Right atrium auricular region (tissue), 2 donors: ENCODE data around the gene ELP1. TPM values are rescaled to one million over a fixed set of nuclear protein-coding genes. Genes with fewer than 3 reads are reported as not detected.

Source experiments
- DNase-seq: peaks from one replicate; pipeline ENCODE4 v3.0.0-alpha.2; 2019; ENCODE audit warnings: low spot score
- H3K27ac ChIP-seq, 2 donors: fragments of 200-600 bp; sonication (generic); 1 replicate in 1 of 2; 2 replicates in 1 of 2; pipeline ENCODE4 v1.5.1; 2016 to 2019
- H3K27me3 ChIP-seq, 2 donors: fragments of 200-600 bp; sonication (generic); one replicate each; pipeline versions ENCODE4 v1.5.1 to v1.6.0; 2017 to 2019
- H3K36me3 ChIP-seq: fragments of 200-600 bp; sonication (generic); one replicate; pipeline ENCODE4 v1.5.1; 2016
- H3K4me1 ChIP-seq, 2 donors: fragments of 200-600 bp; sonication (generic); one replicate each; pipeline versions ENCODE4 v1.5.1 to v1.6.0; 2017 to 2019
- H3K4me3 ChIP-seq, 2 donors: fragments of 200-600 bp; sonication (generic); 1 replicate in 1 of 2; 2 replicates in 1 of 2; pipeline ENCODE4 v1.5.1; 2017 to 2019; ENCODE audit warnings: mild to moderate bottlenecking in 1 of 2, moderate library complexity in 1 of 2
- H3K9me3 ChIP-seq, 2 donors: fragments of 200-600 bp; sonication (generic); one replicate each; pipeline ENCODE4 v1.5.1; 2019
- CTCF ChIP-seq, 2 donors: fragments of 200-600 bp; sonication (generic); IDR thresholded peaks; one replicate each; pipeline ENCODE4 v1.5.1; 2019; ENCODE audit warnings: antibody characterized with exemption in 2 of 2
- total RNA-seq, 2 donors: library from RNA; depleted of rRNA; stranded (reverse); fragments of >200 nt; gene quantifications; one replicate each; pipeline ENCODE4 v1.1.0, GENCODE V29; 2016

The ELP1 gene
- total RNA-seq, 2 donors from 2014 or later: 14.7 to 22.1 TPM

- no peaks in the 10 kb centered on the region for H3K27me3 ChIP-seq
- H3K4me3 ChIP-seq: no peak overlapping the region
- peaks cover 0 to 14% of the 10 kb centered on the region in 2 donors for H3K4me1 ChIP-seq
- TF ChIP-seq CTCF (IDR thresholded peaks at IDR 0.05): no peak
- no peak for DNase-seq
- H3K36me3 ChIP-seq: peaks cover 32% of the 10 kb centered on the region
- H3K9me3 ChIP-seq: peaks cover 0 to 6% of the 10 kb centered on the region in 2 donors
- H3K27ac ChIP-seq: no peak overlapping the region
These were observed 49.2 kb downstream of the ELP1 start for GRCh38 chr9:108884701-108885100.

- H3K4me1 ChIP-seq: peaks cover 0 to 7% of the 10 kb centered on the region in 2 donors
- peaks cover 0 to 6% of the 10 kb centered on the region in 2 donors for H3K9me3 ChIP-seq
- no peaks in the 10 kb centered on the region for H3K27me3 ChIP-seq
- no peak overlapping the region for H3K27ac ChIP-seq
- TF ChIP-seq CTCF (IDR thresholded peaks at IDR 0.05): no peak
- H3K36me3 ChIP-seq: peaks cover 48% of the 10 kb centered on the region
- no peak overlapping the region for H3K4me3 ChIP-seq
- no peak for DNase-seq
These were observed 50.8 kb downstream of the ELP1 start for GRCh38 chr9:108883085-108883484.

GRCh38 chr9:108882052-108882888 is 51.7 kb downstream of the ELP1 start:
- peaks cover 56% of the 10 kb centered on the region for H3K36me3 ChIP-seq
- no peak for TF ChIP-seq CTCF (IDR thresholded peaks at IDR 0.05)
- H3K27ac ChIP-seq: no peak overlapping the region
- H3K4me1 ChIP-seq: peaks cover 0 to 7% of the 10 kb centered on the region in 2 donors
- H3K4me3 ChIP-seq: no peak overlapping the region
- DNase-seq: no peak
- peaks cover 0 to 6% of the 10 kb centered on the region in 2 donors for H3K9me3 ChIP-seq
- H3K27me3 ChIP-seq: no peaks in the 10 kb centered on the region

DNA sequence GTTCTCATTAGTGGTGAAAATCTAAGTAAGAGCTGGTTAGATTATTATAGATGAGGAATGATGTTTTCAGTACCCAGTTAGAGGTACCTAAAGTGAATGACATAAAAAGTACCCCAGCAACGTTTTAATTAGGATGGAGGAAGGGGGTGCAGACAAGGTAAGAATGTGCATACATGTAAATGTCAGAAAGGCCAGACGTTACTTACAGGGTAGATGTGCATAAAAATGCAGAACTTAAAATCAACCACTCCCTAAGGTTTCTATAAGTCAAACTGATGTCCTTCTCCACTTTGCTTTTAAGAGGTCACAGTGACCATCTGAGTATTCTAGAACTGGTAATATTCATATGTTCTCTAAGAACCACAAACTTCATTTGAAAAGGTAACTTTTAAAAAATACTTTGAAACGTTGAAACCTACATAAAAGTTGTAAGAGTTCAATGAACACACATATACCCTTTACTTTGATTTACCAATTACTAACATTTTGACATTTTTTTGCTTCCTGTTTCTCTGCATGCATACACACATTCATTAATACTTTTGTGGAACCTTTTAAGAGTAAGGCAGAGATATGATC is 53.1 kb downstream of the ELP1 start:
- Histone ChIP-seq H3K27me3 (no peaks in the 10 kb centered on the region), H3K36me3 (peaks cover 69% of the 10 kb centered on the region), H3K9me3 (peaks cover 0 to 6% of the 10 kb centered on the region in 2 donors), H3K4me1 (peaks cover 0 to 4% of the 10 kb centered on the region in 2 donors), H3K4me3 (no peak overlapping the region), H3K27ac (no peak overlapping the region)
- no peak for TF ChIP-seq CTCF (IDR thresholded peaks at IDR 0.05)
- no peak for DNase-seq

GRCh38 chr9:108877524-108877923 is 56.4 kb downstream of the ELP1 start:
- Histone ChIP-seq H3K4me3 (no peak overlapping the region), H3K36me3 (peaks cover 93% of the 10 kb centered on the region), H3K4me1 (no peaks in the 10 kb centered on the region), H3K27ac (no peak overlapping the region), H3K9me3 (no peaks in the 10 kb centered on the region), H3K27me3 (no peaks in the 10 kb centered on the region)
- DNase-seq: no peak
- TF ChIP-seq CTCF (IDR thresholded peaks at IDR 0.05): no peak
